Measurements from ENCODE around the gene GSTT2B. TPM values are rescaled to one million over a fixed set of nuclear protein-coding genes. Genes with fewer than 3 reads are reported as not detected.

Gene GSTT2B
- total RNA-seq, 3 donors from 2014 or later = 4.3 to 16.1 (median 4.3) TPM

DNA sequence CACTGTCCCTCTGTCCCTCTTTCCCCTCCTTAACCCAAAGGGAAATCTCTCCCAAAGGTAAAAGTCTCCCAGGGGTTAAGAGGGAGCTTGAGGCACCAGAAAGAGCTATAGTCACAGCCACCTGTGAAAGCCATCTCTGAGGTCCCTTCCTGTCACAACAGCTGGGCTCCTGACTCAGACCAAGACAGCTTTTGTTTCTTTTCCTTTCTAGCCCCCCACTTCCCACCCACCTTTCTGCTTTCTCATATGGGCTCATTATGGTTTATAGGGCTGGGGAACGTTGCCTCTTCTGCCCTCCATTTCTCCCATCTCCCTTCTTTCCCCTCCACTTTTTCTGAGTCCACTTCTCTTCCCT, 47.7 kb downstream of the GSTT2B start:
- Histone ChIP-seq H3K9me3 (no peaks in the 10 kb centered on the region), H3K27me3 (no peaks in the 10 kb centered on the region), H3K36me3 (no peaks in the 10 kb centered on the region), H3K4me1 (peaks cover 0 to 3% of the 10 kb centered on the region in 2 donors), H3K4me3 (peak overlapping the region; percentile 52 to 76 (median 53)), H3K27ac (peak overlapping the region; percentile 78 to 90)
- TF ChIP-seq, protein P1, sequence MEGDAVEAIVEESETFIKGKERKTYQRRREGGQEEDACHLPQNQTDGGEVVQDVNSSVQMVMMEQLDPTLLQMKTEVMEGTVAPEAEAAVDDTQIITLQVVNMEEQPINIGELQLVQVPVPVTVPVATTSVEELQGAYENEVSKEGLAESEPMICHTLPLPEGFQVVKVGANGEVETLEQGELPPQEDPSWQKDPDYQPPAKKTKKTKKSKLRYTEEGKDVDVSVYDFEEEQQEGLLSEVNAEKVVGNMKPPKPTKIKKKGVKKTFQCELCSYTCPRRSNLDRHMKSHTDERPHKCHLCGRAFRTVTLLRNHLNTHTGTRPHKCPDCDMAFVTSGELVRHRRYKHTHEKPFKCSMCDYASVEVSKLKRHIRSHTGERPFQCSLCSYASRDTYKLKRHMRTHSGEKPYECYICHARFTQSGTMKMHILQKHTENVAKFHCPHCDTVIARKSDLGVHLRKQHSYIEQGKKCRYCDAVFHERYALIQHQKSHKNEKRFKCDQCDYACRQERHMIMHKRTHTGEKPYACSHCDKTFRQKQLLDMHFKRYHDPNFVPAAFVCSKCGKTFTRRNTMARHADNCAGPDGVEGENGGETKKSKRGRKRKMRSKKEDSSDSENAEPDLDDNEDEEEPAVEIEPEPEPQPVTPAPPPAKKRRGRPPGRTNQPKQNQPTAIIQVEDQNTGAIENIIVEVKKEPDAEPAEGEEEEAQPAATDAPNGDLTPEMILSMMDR (IDR thresholded peaks at IDR 0.05) = no peak
- TF ChIP-seq POLR2AphosphoS5 (IDR thresholded peaks at IDR 0.05) = no peak
- no peak for TF ChIP-seq POLR2A (IDR thresholded peaks at IDR 0.05)
- no peak for DNase-seq (ENCODE audit: low spot score in 2 of 2)
- intact Hi-C loops (cut with DNase I; ENCODE audit: low total_unique reads) = no loop called here

DNA sequence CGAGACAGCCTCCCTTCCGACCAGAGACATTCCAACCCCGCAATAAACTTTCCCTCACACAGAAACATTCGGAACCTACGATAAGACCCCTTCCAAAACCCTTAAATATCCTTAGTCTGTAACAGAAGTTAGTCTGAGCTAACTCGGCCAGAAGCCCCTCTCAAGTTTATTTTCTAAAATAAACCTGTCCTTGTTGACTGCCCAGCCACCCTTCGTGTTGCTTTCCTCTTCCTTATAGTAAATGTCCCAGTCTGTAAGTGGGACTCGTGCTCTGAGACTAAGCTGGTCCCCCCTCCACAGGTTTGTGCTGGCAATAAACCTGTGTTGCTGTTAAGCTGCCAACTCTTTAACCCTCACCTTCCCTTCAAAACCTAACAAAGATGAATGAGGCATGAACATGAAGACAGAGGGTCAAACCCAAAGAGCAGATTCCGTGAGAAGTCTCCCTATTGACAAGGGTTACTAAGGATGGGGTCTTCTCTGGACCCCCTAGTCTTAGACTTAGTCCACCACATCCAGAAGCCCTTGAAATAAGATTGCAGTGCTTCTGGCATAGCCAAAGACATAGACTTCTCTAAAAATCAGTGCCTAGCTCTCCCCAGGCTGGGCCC, 48.6 kb downstream of the GSTT2B start:
- H3K27ac ChIP-seq = no peak overlapping the region

DNA sequence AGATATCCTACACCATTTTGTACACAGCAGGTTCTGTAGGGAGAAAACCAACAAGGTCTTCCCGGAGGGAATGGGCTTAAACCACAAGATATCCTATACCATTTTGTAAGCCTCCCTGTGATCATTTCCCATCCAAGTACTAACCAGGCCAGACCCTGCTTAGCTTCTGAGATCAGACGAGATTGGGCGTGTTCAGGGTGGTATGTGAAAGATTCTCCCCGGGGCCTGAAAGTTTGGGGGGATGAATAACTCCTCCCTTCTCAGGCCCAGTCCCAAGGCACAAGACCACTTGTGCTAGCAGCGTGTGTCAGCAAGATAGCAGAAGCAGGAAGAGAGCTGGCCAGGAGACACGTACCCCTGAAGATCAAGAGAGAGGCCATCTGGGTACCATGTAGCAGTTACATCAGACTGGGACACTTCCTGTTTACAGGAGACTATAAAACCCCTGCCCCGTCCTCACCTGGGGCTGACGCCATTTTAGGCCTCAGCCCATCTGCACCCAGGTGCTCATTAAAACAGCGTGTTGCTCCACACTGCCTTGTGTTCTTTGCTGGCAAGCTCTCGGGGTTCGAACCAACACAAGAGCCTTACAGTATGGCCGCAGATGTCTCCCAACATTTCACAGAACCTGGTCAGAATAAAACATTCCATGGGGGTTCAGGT, 49.5 kb downstream of the GSTT2B start:
- peaks cover 0 to 3% of the 10 kb centered on the region in 2 donors for H3K4me1 ChIP-seq
- intact Hi-C loops (cut with DNase I; ENCODE audit: low total_unique reads) = no loop called here

More for the DNA sequence above, 48.6 kb downstream of the GSTT2B start:
- no peak for TF ChIP-seq POLR2AphosphoS5 (IDR thresholded peaks at IDR 0.05)
- TF ChIP-seq, protein P1 (IDR thresholded peaks at IDR 0.05) = no peak
- intact Hi-C loops (cut with DNase I; ENCODE audit: low total_unique reads) = no loop called here
- Histone ChIP-seq H3K27me3 (no peaks in the 10 kb centered on the region), H3K4me3 (no peak overlapping the region), H3K9me3 (no peaks in the 10 kb centered on the region), H3K36me3 (no peaks in the 10 kb centered on the region), H3K4me1 (peaks cover 0 to 3% of the 10 kb centered on the region in 2 donors)
- no peak for DNase-seq (ENCODE audit: low spot score in 2 of 2)

DNA sequence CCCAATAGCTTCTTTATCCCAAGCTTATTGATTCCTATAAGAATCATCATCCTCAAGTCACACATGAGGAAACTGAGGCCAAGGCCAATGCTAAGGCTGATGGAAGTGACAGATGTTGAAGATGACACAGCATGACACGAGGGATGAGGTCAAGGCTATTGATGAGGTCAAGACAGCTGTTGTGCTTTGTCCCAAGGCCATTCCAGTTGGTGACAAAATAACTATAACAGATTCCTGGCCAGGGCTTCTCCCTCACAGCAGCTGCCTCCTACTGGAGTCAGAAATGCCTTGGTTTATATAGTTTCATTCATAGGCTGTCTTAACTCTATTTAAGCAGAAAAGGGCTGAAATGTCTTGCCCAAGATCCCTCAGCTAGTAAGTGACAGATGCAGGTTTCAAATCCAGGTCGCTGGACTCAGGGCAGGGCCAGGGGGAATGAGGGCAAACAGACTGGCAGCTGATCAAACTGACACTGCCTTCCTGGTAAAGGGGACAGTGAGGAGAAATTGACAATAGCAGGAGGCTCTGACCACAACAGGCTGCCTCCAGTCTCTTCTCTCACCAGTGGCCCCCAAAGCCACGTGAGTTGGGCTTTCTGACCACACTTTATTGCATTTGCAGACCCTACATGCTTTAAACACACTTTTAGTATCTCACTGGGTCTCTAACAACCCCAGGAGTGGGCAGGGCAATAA, 50.4 kb downstream of the GSTT2B start:
- Histone ChIP-seq H3K4me1 (peaks cover 0 to 3% of the 10 kb centered on the region in 2 donors), H3K27ac (no peak overlapping the region), H3K4me3 (no peak overlapping the region), H3K36me3 (no peaks in the 10 kb centered on the region), H3K27me3 (no peaks in the 10 kb centered on the region), H3K9me3 (no peaks in the 10 kb centered on the region)
- TF ChIP-seq POLR2AphosphoS5 (IDR thresholded peaks at IDR 0.05) (no peak), POLR2A (IDR thresholded peaks at IDR 0.05) (no peak)
- TF ChIP-seq, protein P1 (IDR thresholded peaks at IDR 0.05) = no peak
- intact Hi-C loops (cut with DNase I; ENCODE audit: low total_unique reads) = no loop called here
- no peak for DNase-seq (ENCODE audit: low spot score in 2 of 2)

More for the DNA sequence above, 49.5 kb downstream of the GSTT2B start:
- H3K27ac ChIP-seq = no peak overlapping the region
- no peaks in the 10 kb centered on the region for H3K36me3 ChIP-seq
- H3K4me3 ChIP-seq = no peak overlapping the region
- no peak for TF ChIP-seq POLR2A (IDR thresholded peaks at IDR 0.05)
- TF ChIP-seq, protein P1 (IDR thresholded peaks at IDR 0.05) = no peak
- no peak for TF ChIP-seq POLR2AphosphoS5 (IDR thresholded peaks at IDR 0.05)
- no peaks in the 10 kb centered on the region for H3K9me3 ChIP-seq
- no peak for DNase-seq (ENCODE audit: low spot score in 2 of 2)
- H3K27me3 ChIP-seq = no peaks in the 10 kb centered on the region
